GM19193 (cell line): Measurements from ENCODE around the gene XKRX.

Source experiments
- POLR2A ChIP-seq: IDR thresholded peaks from 4 replicates; pipeline ENCODE4 v1.6.1; 2011; ENCODE audit not compliant: insufficient read depth, insufficient read length; ENCODE audit errors: extremely low read depth

XKRX gene

GRCh38 chrX:100928660-100929613, at the start of gene XKRX:
TSS of gene XKRX (minus strand) at chrX:100928917. CDS start at chrX:100928304, 613 bp downstream.
- no peak for TF ChIP-seq POLR2A

- TF ChIP-seq POLR2A, result no peak
Observed at GRCh38 chrX:100976211-100976610, 47.5 kb upstream of the XKRX start.

DNA sequence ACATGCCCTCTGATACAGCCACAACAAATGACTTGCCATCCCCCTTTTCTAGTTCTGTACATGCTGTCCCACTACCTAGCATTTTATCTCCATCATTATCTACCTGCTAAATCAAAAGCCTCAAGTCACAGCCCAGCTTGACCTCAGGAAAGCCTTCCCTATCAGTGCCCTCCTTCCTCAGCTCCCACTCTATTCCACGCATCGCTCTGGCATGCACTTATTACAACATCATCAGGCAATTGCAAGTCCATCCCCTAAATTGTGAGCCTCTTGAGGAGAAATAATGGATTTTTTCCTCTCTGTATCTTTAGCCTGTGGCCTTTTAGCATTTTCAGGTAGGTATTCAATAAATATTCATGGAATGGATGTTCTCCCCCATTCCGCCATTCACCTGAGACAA, 46.5 kb upstream of the XKRX start:
- no peak for TF ChIP-seq POLR2A

DNA sequence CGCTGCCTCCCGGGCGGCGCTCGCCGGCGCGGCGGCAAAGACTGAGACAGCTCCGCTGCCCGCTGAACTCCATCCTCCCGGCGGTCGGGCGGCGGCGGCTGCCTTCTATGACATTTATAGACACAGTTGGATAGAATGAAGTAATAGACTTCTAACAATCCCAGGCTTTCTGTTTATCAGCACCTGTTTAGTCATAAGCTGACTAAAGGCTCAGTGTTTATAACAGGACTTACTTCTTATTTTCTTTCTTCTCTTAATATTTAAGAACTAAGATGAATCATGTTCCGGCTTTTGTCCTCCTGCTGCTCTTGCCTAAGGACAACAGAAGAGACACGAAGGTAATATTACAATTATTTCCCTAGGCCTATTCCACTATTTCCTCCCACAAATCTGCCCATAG, 44.7 kb upstream of the XKRX start:
- no peak for TF ChIP-seq POLR2A

- no peak for TF ChIP-seq POLR2A
Observed at GRCh38 chrX:100969936-100970335, 41.2 kb upstream of the XKRX start.

DNA sequence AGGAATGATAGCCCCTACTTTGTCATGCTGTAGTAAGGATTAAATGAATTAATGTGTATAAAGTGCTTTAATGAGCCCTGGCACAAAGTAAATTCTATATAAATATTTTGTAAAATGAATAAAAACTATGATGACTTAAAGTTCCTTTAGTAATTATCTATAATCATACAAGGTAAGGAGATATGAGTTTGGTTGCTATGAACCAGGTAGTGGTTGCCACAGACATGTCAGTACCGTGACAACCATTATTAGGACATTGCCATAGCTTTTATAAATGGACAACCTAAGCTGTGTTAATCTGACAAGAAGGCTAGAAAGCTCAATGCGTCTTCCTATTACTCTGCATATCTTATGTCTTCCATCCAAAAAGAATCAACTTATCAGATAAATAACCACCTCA, 40.7 kb upstream of the XKRX start, which contains the start of gene ARL13A:
Gene ARL13A (plus strand): TSS at position 301 of the 400 bp plus-strand sequence. CDS start 3,982 bp downstream, outside the sequence.
- TF ChIP-seq POLR2A, result no peak

DNA sequence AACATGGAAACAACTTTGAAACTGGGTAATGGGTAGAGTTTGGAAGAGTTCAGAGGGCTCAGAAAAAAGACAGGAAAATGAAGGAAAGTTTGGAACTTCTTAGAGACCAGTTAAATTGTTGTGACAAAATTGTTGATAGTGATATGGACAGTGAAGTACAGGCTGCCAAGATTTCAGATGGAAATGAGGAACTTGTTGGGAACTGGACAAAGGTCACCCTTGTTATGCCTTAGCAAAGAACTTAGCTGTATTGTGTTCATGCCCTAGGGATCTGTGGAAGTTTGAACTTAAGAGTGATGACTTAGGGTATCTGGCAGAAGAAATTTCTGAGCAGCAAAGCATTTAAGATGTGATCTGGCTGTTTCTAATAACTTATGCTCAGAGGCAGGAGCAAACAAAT, 35.6 kb upstream of the XKRX start:
- TF ChIP-seq POLR2A, result no peak

GRCh38 chrX:100962811-100963210, 34.1 kb upstream of the XKRX start:
- TF ChIP-seq POLR2A, result no peak

GRCh38 chrX:100948557-100948956, 19.8 kb upstream of the XKRX start:
- TF ChIP-seq POLR2A, result no peak

DNA sequence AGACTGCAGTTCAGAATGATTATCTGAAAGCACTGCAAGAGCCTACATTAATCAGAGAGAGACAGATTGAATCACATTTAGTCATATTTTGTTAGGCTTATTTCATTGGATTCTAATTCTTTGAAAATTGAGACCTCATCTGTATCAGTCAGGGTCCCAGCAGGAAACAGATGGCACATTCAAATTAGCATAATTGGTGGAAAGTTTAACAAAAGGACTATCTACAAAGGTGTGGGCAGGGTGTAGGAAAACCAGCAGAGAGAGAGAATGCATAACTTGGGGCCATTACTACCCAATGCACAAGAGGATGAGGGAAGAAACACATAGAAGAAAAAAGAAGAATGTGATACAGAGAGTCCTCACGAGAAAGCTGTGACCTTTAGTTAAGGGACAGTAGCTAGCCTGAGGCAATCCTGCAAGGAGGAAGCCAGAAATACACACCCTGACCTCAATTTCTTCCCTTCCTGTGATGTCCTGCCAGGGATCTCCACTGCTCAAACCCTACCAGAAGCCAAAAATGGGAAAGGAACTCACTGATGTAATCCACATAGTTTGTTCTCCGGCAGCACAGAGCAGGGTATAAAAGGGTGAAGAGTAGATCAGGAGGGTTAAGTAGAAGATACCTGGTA, 17.7 kb upstream of the XKRX start:
- TF ChIP-seq POLR2A, result no peak

- TF ChIP-seq POLR2A, result no peak
Observed at GRCh38 chrX:100944601-100945000, 15.9 kb upstream of the XKRX start.

DNA sequence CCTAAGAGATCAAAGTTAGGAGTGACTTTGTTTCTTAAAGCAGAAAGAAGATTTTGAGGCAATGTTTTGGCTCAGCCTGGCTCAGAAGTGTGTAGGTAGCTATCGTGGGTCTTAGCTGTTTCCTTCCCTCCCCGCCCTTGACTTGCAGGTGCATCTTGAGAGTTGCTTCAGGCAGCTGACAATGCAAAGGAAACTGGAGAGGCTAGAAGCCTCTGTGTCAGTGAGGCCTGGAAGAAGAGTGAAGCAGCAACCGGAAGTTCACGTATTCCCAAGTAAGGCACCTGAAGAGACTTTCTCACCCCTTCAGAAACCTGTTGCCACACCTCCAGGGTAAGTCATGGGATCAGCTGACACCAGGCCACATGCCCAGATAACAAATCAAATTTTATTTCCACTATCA, 10.6 kb upstream of the XKRX start:
- TF ChIP-seq POLR2A, result no peak

- TF ChIP-seq POLR2A, result no peak
Observed at GRCh38 chrX:100935767-100936166, 7.0 kb upstream of the XKRX start.

GRCh38 chrX:100931925-100932285, 3.2 kb upstream of the XKRX start:
- no peak for TF ChIP-seq POLR2A

GRCh38 chrX:100931218-100931924, 2.7 kb upstream of the XKRX start:
- TF ChIP-seq POLR2A, result no peak
